Measurements from ENCODE around the gene MRNIP. TPM values are rescaled to one million over a fixed set of nuclear protein-coding genes. Genes with fewer than 3 reads are reported as not detected.

Gene MRNIP
- total RNA-seq, 1 experiment from 2014 or later: 15.9 TPM

GRCh38 chr5:179804555-179804947 is 54.1 kb downstream of the MRNIP start:
- no peak for DNase-seq (ENCODE audit: low spot score)

GRCh38 chr5:179803651-179804554 is 54.7 kb downstream of the MRNIP start:
- peak; percentile 61 for DNase-seq (ENCODE audit: low spot score)

GRCh38 chr5:179802950-179803562 is 55.6 kb downstream of the MRNIP start:
- no peak for DNase-seq (ENCODE audit: low spot score)

GRCh38 chr5:179802207-179802883 is 56.3 kb downstream of the MRNIP start:
- DNase-seq (ENCODE audit: low spot score): peak; percentile 62

GRCh38 chr5:179801304-179802206 is 57.1 kb downstream of the MRNIP start:
- no peak for DNase-seq (ENCODE audit: low spot score)

GRCh38 chr5:179800696-179801201 is 57.9 kb downstream of the MRNIP start:
- no peak for DNase-seq (ENCODE audit: low spot score)

GRCh38 chr5:179800071-179800695 is 58.4 kb downstream of the MRNIP start:
- DNase-seq (ENCODE audit: low spot score): no peak

GRCh38 chr5:179799644-179799973 is 59.0 kb downstream of the MRNIP start:
- DNase-seq (ENCODE audit: low spot score): no peak

GRCh38 chr5:179798771-179799643 is 59.6 kb downstream of the MRNIP start:
- no peak for DNase-seq (ENCODE audit: low spot score)

GRCh38 chr5:179798144-179798770 is 60.4 kb downstream of the MRNIP start:
- no peak for DNase-seq (ENCODE audit: low spot score)

- no peak for DNase-seq (ENCODE audit: low spot score)
Observed at GRCh38 chr5:179797741-179798140, 60.9 kb downstream of the MRNIP start.

GRCh38 chr5:179796877-179797608 is 61.6 kb downstream of the MRNIP start:
- DNase-seq (ENCODE audit: low spot score): no peak

GRCh38 chr5:179795863-179796833 is 62.5 kb downstream of the MRNIP start:
- peak; percentile 50 for DNase-seq (ENCODE audit: low spot score)

- DNase-seq (ENCODE audit: low spot score): no peak
Observed at GRCh38 chr5:179795049-179795862, 63.4 kb downstream of the MRNIP start.

- DNase-seq (ENCODE audit: low spot score): no peak
Observed at GRCh38 chr5:179794575-179794974, 64.0 kb downstream of the MRNIP start.

- DNase-seq (ENCODE audit: low spot score): no peak
Observed at GRCh38 chr5:179794171-179794570, 64.4 kb downstream of the MRNIP start.

All from A172 (cell line).